ENCODE results near the gene AMIGO3.

Gene AMIGO3, protein sequence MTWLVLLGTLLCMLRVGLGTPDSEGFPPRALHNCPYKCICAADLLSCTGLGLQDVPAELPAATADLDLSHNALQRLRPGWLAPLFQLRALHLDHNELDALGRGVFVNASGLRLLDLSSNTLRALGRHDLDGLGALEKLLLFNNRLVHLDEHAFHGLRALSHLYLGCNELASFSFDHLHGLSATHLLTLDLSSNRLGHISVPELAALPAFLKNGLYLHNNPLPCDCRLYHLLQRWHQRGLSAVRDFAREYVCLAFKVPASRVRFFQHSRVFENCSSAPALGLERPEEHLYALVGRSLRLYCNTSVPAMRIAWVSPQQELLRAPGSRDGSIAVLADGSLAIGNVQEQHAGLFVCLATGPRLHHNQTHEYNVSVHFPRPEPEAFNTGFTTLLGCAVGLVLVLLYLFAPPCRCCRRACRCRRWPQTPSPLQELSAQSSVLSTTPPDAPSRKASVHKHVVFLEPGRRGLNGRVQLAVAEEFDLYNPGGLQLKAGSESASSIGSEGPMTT

DNA sequence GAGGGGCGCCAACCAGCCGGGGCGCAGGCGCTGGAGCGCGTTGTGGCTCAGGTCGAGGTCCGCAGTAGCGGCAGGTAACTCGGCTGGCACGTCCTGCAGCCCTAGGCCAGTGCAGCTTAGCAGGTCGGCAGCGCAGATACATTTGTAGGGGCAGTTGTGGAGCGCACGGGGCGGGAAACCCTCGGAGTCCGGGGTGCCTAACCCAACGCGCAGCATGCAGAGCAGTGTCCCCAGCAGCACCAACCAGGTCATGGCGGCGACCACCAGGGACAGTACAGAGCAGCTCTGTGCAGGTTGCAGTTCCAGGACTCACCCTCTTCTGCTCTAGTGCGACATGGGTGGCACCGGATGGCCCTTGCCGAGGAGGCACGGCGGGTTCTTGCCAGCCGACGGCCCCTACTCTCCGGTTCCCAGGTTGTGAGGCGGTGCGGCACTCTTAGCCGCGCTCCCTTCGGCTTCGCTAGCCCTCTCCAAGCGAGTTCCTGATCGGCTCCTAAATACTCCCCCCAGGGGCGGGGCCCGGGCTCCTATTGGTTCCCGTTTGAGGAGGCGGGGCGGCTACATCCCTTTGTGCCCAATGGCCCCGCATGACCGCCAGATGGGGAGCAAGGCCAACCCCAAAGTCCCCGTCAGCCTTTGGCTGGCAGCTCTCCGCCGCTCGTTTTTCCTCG is at the start of gene AMIGO3:
TSS of gene AMIGO3 (minus strand) at position 471 of the 671 bp plus-strand sequence. CDS start at position 252, 219 bp downstream.
- TF ChIP-seq, protein P1, sequence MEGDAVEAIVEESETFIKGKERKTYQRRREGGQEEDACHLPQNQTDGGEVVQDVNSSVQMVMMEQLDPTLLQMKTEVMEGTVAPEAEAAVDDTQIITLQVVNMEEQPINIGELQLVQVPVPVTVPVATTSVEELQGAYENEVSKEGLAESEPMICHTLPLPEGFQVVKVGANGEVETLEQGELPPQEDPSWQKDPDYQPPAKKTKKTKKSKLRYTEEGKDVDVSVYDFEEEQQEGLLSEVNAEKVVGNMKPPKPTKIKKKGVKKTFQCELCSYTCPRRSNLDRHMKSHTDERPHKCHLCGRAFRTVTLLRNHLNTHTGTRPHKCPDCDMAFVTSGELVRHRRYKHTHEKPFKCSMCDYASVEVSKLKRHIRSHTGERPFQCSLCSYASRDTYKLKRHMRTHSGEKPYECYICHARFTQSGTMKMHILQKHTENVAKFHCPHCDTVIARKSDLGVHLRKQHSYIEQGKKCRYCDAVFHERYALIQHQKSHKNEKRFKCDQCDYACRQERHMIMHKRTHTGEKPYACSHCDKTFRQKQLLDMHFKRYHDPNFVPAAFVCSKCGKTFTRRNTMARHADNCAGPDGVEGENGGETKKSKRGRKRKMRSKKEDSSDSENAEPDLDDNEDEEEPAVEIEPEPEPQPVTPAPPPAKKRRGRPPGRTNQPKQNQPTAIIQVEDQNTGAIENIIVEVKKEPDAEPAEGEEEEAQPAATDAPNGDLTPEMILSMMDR (IDR thresholded peaks at IDR 0.05; ENCODE audit: control insufficient read depth, extremely low read depth, insufficient read depth) = peak; percentile 36
- DNase-seq (ENCODE audit: low read depth) = peak; percentile 63
- peak within 1 kb of the TSS; percentile 43 for H3K4me3 ChIP-seq (ENCODE audit: low read depth, low read length)

DNA sequence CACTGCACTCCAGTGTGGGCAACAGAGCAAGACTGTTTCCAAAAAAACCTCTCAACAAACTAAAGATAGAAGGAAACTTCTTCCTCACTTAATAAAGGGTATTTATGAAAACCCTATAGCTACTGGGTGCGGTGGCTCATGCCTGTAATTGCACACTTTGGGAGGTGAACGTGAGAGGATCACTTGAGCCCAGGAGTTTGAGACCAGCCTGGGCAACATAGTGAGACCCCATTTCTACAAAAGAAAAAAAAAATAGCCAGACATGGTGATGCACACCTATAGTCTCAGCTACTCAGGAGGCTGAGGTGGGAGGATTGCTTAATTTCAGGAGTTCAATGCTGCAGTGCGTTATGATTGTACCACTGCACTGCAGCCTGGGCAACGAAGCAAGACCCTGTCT is 44.5 kb upstream of the AMIGO3 start:
- no peak overlapping the region for H3K4me3 ChIP-seq (ENCODE audit: low read depth, low read length)
- DNase-seq (ENCODE audit: low read depth) = no peak
- TF ChIP-seq, protein P1 (IDR thresholded peaks at IDR 0.05; ENCODE audit: control insufficient read depth, extremely low read depth, insufficient read depth) = no peak

DNA sequence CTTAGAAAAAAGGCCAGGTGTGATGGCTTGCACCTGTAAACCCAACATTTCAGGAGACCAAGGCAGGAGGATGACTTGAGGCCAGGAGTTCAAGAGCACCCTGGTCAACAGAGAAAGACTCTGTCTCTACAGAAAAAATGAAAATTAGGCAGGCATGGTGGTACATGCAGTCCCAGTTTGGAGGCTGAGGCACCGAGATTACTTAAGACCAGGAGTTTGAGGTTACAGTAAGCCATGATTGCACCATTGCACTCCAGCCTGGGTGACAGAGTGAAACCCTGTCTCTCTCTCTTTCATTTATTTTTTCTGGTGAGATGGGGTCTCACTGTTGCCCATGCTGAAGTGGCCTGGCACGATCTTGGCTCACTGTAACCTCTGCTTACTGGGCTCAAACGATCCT is 42.2 kb upstream of the AMIGO3 start:
- TF ChIP-seq, protein P1 (IDR thresholded peaks at IDR 0.05; ENCODE audit: control insufficient read depth, extremely low read depth, insufficient read depth) = no peak
- DNase-seq (ENCODE audit: low read depth) = no peak
- no peak overlapping the region for H3K4me3 ChIP-seq (ENCODE audit: low read depth, low read length)

DNA sequence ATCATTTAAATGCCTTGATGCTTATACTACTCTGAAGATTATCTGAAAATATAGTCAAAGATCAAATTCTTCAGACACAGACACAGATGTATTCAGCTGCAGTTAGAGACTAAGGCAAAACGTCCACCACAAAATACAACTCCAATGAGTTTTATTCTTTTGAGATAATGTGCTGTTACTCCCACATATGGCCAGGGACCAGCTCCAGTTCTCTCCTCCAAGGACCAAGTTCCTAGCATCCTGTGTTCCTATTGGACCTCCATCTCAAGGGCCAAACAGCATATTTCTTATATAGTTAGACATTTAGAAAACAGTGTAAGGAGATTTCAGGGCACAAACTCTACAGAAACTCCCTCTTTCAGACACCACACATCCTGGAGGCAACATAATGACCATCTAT is 39.7 kb upstream of the AMIGO3 start:
- H3K4me3 ChIP-seq (ENCODE audit: low read depth, low read length) = no peak overlapping the region
- DNase-seq (ENCODE audit: low read depth) = no peak
- TF ChIP-seq, protein P1 (IDR thresholded peaks at IDR 0.05; ENCODE audit: control insufficient read depth, extremely low read depth, insufficient read depth) = no peak

DNA sequence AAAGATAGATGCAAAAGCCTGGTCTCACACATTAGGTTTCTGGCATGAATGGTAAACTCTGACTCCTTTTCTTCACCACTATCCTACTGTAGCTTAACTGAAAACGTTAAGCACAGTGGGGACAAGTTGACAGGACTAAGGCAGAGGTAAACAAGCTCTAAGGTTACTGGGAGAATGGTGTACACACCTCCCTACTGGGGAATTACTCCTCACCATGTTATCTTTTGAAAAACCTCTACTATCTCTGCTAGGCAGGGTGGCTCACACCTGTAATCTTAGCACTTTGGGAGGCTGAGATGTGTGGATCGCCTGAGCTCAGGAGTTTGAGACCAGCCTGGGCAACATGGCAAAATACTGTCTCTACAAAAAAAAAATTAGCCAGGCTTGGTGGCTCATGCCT is 37.7 kb upstream of the AMIGO3 start:
- no peak overlapping the region for H3K4me3 ChIP-seq (ENCODE audit: low read depth, low read length)
- TF ChIP-seq, protein P1 (IDR thresholded peaks at IDR 0.05; ENCODE audit: control insufficient read depth, extremely low read depth, insufficient read depth) = no peak
- DNase-seq (ENCODE audit: low read depth) = no peak

DNA sequence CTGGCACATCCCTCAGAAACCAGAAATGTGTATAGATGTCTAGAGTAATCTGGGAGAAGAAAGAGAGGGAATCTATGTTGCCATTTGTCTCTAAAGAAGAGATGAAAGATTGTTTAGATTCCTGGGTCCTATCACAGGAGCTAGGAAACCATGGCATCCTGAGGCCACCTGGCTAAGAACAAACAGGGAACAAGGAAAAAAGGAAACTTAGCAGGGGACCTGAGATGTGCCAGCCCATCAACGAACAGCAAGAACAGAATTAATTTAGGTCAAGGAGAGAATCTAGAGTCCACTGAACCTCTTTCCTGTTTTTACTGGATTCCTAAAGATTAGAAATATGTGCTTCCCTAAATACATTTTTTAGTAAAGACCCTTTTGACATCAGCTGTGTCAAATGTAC is 36.6 kb upstream of the AMIGO3 start:
- no peak overlapping the region for H3K4me3 ChIP-seq (ENCODE audit: low read depth, low read length)
- TF ChIP-seq, protein P1 (IDR thresholded peaks at IDR 0.05; ENCODE audit: control insufficient read depth, extremely low read depth, insufficient read depth) = no peak
- no peak for DNase-seq (ENCODE audit: low read depth)
